Measurements from ENCODE around the gene TXNRD2. TPM values are rescaled to one million over a fixed set of nuclear protein-coding genes. Genes with fewer than 3 reads are reported as not detected.
"Not testable (repeated sequence)": the region's sequence is repeated elsewhere in the genome, so short reads cannot be mapped to it uniquely, and the experiment has no call there.

Gene TXNRD2
- total RNA-seq, 1 experiment from 2014 or later: 29.5 TPM

GRCh38 chr22:19832476-19833108, 109.0 kb downstream of the TXNRD2 start:
- CTCF ChIA-PET: interaction anchor here (0.6 kb wide), 1 partner anchor 8 kb away, joined by 4 read pairs; no protein-coding TSS in a partner anchor

GRCh38 chr22:19831979-19832378, 109.6 kb downstream of the TXNRD2 start:
- BruUV-seq (replicated peaks); ATAC-seq; CTCF ChIA-PET; H3K36me3 ChIP-seq (ENCODE audit: control insufficient read depth, insufficient read depth, low read length); H3K4me3 ChIP-seq (ENCODE audit: low read depth in 2 of 2, low read length in 2 of 2); H3K27ac ChIP-seq (ENCODE audit: low read length); DNase-seq (ENCODE audit: low read depth, low spot score); H3K27me3 ChIP-seq (ENCODE audit: control insufficient read depth, insufficient read depth, low read length); intact Hi-C loops (cut with micrococcal nuclease; ENCODE audit: unreplicated experiment); H3K4me1 ChIP-seq (ENCODE audit: control insufficient read depth, insufficient read depth, low read length); H3K9me3 ChIP-seq (ENCODE audit: control insufficient read depth, insufficient read depth, low read depth, low read length); POLR2A ChIA-PET; in situ Hi-C loops (cut with HindIII; ENCODE audit: low pct_unique_long_range_greater_than_20kb, low sequenced_read_pairs): not testable (repeated sequence)

More at GRCh38 chr22:19832476-19833108, 109.0 kb downstream of the TXNRD2 start:
- TF ChIP-seq, protein P1, sequence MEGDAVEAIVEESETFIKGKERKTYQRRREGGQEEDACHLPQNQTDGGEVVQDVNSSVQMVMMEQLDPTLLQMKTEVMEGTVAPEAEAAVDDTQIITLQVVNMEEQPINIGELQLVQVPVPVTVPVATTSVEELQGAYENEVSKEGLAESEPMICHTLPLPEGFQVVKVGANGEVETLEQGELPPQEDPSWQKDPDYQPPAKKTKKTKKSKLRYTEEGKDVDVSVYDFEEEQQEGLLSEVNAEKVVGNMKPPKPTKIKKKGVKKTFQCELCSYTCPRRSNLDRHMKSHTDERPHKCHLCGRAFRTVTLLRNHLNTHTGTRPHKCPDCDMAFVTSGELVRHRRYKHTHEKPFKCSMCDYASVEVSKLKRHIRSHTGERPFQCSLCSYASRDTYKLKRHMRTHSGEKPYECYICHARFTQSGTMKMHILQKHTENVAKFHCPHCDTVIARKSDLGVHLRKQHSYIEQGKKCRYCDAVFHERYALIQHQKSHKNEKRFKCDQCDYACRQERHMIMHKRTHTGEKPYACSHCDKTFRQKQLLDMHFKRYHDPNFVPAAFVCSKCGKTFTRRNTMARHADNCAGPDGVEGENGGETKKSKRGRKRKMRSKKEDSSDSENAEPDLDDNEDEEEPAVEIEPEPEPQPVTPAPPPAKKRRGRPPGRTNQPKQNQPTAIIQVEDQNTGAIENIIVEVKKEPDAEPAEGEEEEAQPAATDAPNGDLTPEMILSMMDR (IDR thresholded peaks at IDR 0.05): no peak
- no peak for DNase-seq (ENCODE audit: low read depth, low spot score)
- ATAC-seq: no peak
- Histone ChIP-seq H3K4me1 (ENCODE audit: control insufficient read depth, insufficient read depth, low read length) (no peaks in the 10 kb centered on the region), H3K27me3 (ENCODE audit: control insufficient read depth, insufficient read depth, low read length) (no peaks in the 10 kb centered on the region), H3K27ac (ENCODE audit: low read length) (no peak overlapping the region), H3K9me3 (ENCODE audit: control insufficient read depth, insufficient read depth, low read depth, low read length) (no peaks in the 10 kb centered on the region), H3K4me3 (ENCODE audit: low read depth in 2 of 2, low read length in 2 of 2) (no peak overlapping the region), H3K36me3 (ENCODE audit: control insufficient read depth, insufficient read depth, low read length) (no peaks in the 10 kb centered on the region)
- in situ Hi-C loops (cut with HindIII; ENCODE audit: low pct_unique_long_range_greater_than_20kb, low sequenced_read_pairs) (no loop called here), intact Hi-C loops (cut with micrococcal nuclease; ENCODE audit: unreplicated experiment) (no loop called here)
- no TSS peak for BruUV-seq (replicated peaks)
- POLR2A ChIA-PET: no interaction called here

DNA sequence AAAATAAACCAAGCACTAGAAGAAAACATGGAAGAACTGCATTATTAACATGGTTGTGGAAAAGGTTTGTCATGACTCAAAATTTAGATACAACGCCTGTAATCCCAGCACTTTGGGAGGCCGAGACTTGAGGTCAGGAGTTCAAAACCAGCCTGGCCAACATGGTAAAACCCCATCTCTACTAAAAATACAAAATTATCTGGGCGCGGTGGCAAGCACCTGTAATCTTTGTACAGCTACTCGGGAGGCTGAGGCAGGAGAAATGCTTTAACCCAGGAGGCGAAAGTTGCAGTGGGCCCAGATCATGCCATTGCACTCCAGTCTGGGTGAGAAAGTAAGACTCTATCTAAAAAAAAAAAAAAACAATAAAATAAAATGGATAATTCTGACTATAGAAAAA, 110.6 kb downstream of the TXNRD2 start:
- DNase-seq (ENCODE audit: low read depth, low spot score) (no peak), ATAC-seq (no peak)
- intact Hi-C loops (cut with micrococcal nuclease; ENCODE audit: unreplicated experiment): no loop called here
- CTCF ChIA-PET: no interaction called here
- POLR2A ChIA-PET: no interaction called here
- no peaks in the 10 kb centered on the region for H3K27me3 ChIP-seq (ENCODE audit: control insufficient read depth, insufficient read depth, low read length)
- H3K27ac ChIP-seq (ENCODE audit: low read length): no peak overlapping the region
- no peaks in the 10 kb centered on the region; the same call in 1 of the 2 replicates for H3K4me1 ChIP-seq (ENCODE audit: control insufficient read depth, insufficient read depth, low read length)
- H3K36me3 ChIP-seq (ENCODE audit: control insufficient read depth, insufficient read depth, low read length): no peaks in the 10 kb centered on the region
- no peaks in the 10 kb centered on the region for H3K9me3 ChIP-seq (ENCODE audit: control insufficient read depth, insufficient read depth, low read depth, low read length)
- no peak overlapping the region for H3K4me3 ChIP-seq (ENCODE audit: low read depth in 2 of 2, low read length in 2 of 2)
- no TSS peak for BruUV-seq (replicated peaks)
- TF ChIP-seq, protein P1 (IDR thresholded peaks at IDR 0.05): no peak
- TF ChIP-seq SIN3A (IDR thresholded peaks at IDR 0.05; ENCODE audit: borderline replicate concordance, insufficient read depth, low read depth, low read length): no peak
- no peak for TF ChIP-seq TCF7L2 (IDR thresholded peaks at IDR 0.05; ENCODE audit: low read depth, low read length)
- TF ChIP-seq POLR2AphosphoS5 (IDR thresholded peaks at IDR 0.05; ENCODE audit: low read depth, low read length): no peak
- TF ChIP-seq, protein P2, sequence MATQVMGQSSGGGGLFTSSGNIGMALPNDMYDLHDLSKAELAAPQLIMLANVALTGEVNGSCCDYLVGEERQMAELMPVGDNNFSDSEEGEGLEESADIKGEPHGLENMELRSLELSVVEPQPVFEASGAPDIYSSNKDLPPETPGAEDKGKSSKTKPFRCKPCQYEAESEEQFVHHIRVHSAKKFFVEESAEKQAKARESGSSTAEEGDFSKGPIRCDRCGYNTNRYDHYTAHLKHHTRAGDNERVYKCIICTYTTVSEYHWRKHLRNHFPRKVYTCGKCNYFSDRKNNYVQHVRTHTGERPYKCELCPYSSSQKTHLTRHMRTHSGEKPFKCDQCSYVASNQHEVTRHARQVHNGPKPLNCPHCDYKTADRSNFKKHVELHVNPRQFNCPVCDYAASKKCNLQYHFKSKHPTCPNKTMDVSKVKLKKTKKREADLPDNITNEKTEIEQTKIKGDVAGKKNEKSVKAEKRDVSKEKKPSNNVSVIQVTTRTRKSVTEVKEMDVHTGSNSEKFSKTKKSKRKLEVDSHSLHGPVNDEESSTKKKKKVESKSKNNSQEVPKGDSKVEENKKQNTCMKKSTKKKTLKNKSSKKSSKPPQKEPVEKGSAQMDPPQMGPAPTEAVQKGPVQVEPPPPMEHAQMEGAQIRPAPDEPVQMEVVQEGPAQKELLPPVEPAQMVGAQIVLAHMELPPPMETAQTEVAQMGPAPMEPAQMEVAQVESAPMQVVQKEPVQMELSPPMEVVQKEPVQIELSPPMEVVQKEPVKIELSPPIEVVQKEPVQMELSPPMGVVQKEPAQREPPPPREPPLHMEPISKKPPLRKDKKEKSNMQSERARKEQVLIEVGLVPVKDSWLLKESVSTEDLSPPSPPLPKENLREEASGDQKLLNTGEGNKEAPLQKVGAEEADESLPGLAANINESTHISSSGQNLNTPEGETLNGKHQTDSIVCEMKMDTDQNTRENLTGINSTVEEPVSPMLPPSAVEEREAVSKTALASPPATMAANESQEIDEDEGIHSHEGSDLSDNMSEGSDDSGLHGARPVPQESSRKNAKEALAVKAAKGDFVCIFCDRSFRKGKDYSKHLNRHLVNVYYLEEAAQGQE (IDR thresholded peaks at IDR 0.05; ENCODE audit: insufficient read depth in 1 of 2, low read depth in 2 of 2, low read length in 1 of 2): no peak
- in situ Hi-C loops (cut with HindIII; ENCODE audit: low pct_unique_long_range_greater_than_20kb, low sequenced_read_pairs): no loop called here

Measured in Panc1 (cell line).